Measurements from ENCODE around the gene C12orf56.

The C12orf56 gene

GRCh38 chr12:64270411-64270810 is 120.1 kb downstream of the C12orf56 start:
- POLR2A ChIA-PET (ENCODE audit: low non-redundant PET), result no interaction called here
- no peak for DNase-seq (ENCODE audit: low spot score)
- CTCF ChIA-PET, result no interaction called here
- H3K27ac ChIP-seq, result no peak overlapping the region
- no peak for TF ChIP-seq CTCF (conservative IDR thresholded peaks at IDR 0.05; ENCODE audit: low read depth)

GRCh38 chr12:64269161-64269560 is 121.4 kb downstream of the C12orf56 start:
- no peak overlapping the region for H3K27ac ChIP-seq
- no peak for DNase-seq (ENCODE audit: low spot score)
- ChIA-PET POLR2A (ENCODE audit: low non-redundant PET) (no interaction called here), CTCF (interaction anchor here (1.1 kb wide), 1 partner anchor 13 kb away, joined by 4 read pairs; no protein-coding TSS in a partner anchor)
- TF ChIP-seq CTCF (conservative IDR thresholded peaks at IDR 0.05; ENCODE audit: low read depth), result no peak

GRCh38 chr12:64268409-64268808 is 122.1 kb downstream of the C12orf56 start:
- ChIA-PET CTCF (interaction anchor here (1.1 kb wide), 1 partner anchor 12 kb away, joined by 4 read pairs; no protein-coding TSS in a partner anchor), POLR2A (ENCODE audit: low non-redundant PET) (no interaction called here)
- no peak for DNase-seq (ENCODE audit: low spot score)
- no peak overlapping the region for H3K27ac ChIP-seq
- no peak for TF ChIP-seq CTCF (conservative IDR thresholded peaks at IDR 0.05; ENCODE audit: low read depth)

- no peak for TF ChIP-seq CTCF (conservative IDR thresholded peaks at IDR 0.05; ENCODE audit: low read depth)
- no peak overlapping the region for H3K27ac ChIP-seq
- CTCF ChIA-PET, result interaction anchor here (1.2 kb wide), 1 partner anchor 13 kb away, joined by 4 read pairs; no protein-coding TSS in a partner anchor
- POLR2A ChIA-PET (ENCODE audit: low non-redundant PET), result no interaction called here
- no peak for DNase-seq (ENCODE audit: low spot score)
These were observed 124.7 kb downstream of the C12orf56 start for GRCh38 chr12:64265839-64266238.

- POLR2A ChIA-PET (ENCODE audit: low non-redundant PET), result no interaction called here
- no peak for TF ChIP-seq CTCF (conservative IDR thresholded peaks at IDR 0.05; ENCODE audit: low read depth)
- H3K27ac ChIP-seq, result no peak overlapping the region
- DNase-seq (ENCODE audit: low spot score), result no peak
- CTCF ChIA-PET, result interaction anchor here (0.6 to 0.7 kb wide), 2 partner anchors 35 to 1327 kb away, joined by 3 to 4 read pairs; partner anchors contain the start of gene PPM1H
These were observed 128.7 kb downstream of the C12orf56 start for GRCh38 chr12:64261813-64262212.

- H3K27ac ChIP-seq, result no peak overlapping the region
- TF ChIP-seq CTCF (conservative IDR thresholded peaks at IDR 0.05; ENCODE audit: low read depth), result no peak
- POLR2A ChIA-PET (ENCODE audit: low non-redundant PET), result interaction anchor here (1.0 kb wide), 1 partner anchor 422 kb away, joined by 3 read pairs; no protein-coding TSS in a partner anchor
- CTCF ChIA-PET, result interaction anchor here (0.6 to 0.7 kb wide), 4 partner anchors 79 to 939 kb away, joined by 3 to 6 read pairs (median 3); no protein-coding TSS in a partner anchor
- DNase-seq (ENCODE audit: low spot score), result no peak
These were observed 132.0 kb downstream of the C12orf56 start for GRCh38 chr12:64258576-64258975.
